ENCODE results near the gene GHR.

DNA sequence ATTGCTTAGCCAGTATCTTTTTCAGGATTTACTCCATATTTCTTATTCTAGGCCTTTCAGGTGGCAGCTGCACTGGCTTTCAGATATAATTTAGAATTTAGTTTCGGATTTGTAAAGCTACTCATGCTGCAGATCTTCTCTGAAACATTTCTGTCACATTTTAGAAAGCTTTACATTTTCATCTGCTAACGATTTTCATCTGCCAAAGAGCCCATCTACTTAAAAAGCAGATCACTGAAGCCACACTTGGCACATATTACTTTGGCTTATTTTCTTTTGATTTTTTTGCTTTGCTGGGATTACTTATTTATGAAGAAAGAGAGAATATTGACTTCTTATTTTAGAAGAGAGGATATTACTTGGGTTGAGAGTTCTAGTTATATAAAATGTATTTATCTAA lies 98.2 kb downstream of the GHR start:
- no peak for TF ChIP-seq EP300 (IDR thresholded peaks at IDR 0.05)
- no peak for TF ChIP-seq CTCF (IDR thresholded peaks at IDR 0.05)
- no peak for TF ChIP-seq POLR2A (IDR thresholded peaks at IDR 0.05)
- no peak for TF ChIP-seq POLR2AphosphoS5 (IDR thresholded peaks at IDR 0.05)

All from suprapubic skin (tissue), 4 donors.